Activated CD4-positive, alpha-beta T cell treated with anti-CD3 and anti-CD28 coated beads, Interleukin-2, amount 50 U/mL, for 24 hours (primary cell): Measurements from ENCODE around the gene ADRA2A.

ENCODE experiments used
- DNase-seq, 2 donors: peaks; one replicate each; pipeline ENCODE4 v3.0.0-alpha.2; 2020; ENCODE audit warnings: low read depth in 1 of 2, low spot score in 1 of 2

Gene ADRA2A

GRCh38 chr10:111130471-111130870 lies 53.6 kb downstream of the ADRA2A start:
- DNase-seq = no peak
